Epithelial cell of esophagus (primary cell): ENCODE measurements around the gene APOL4.

Source experiments
- DNase-seq: peaks from one replicate; pipeline ENCODE4 v3.0.0; 2010; ENCODE audit warnings: low read depth
- H3K4me3 ChIP-seq: 2 replicates; pipeline ENCODE4 v1.5.1; 2011; ENCODE audit warnings: mild to moderate bottlenecking, low read length, control low read depth
- TF ChIP-seq, protein P1 (sequence below): IDR thresholded peaks from 2 replicates; pipeline ENCODE4 v1.5.1; 2011; ENCODE audit warnings: low read depth, mild to moderate bottlenecking, low read length, control low read depth, inconsistent platforms; ENCODE audit not compliant: insufficient read depth; ENCODE audit errors: missing control alignments

The APOL4 gene

GRCh38 chr22:36227806-36228205 is 26.2 kb upstream of the APOL4 start:
- TF ChIP-seq, protein P1, sequence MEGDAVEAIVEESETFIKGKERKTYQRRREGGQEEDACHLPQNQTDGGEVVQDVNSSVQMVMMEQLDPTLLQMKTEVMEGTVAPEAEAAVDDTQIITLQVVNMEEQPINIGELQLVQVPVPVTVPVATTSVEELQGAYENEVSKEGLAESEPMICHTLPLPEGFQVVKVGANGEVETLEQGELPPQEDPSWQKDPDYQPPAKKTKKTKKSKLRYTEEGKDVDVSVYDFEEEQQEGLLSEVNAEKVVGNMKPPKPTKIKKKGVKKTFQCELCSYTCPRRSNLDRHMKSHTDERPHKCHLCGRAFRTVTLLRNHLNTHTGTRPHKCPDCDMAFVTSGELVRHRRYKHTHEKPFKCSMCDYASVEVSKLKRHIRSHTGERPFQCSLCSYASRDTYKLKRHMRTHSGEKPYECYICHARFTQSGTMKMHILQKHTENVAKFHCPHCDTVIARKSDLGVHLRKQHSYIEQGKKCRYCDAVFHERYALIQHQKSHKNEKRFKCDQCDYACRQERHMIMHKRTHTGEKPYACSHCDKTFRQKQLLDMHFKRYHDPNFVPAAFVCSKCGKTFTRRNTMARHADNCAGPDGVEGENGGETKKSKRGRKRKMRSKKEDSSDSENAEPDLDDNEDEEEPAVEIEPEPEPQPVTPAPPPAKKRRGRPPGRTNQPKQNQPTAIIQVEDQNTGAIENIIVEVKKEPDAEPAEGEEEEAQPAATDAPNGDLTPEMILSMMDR: no peak
- no peak overlapping the region for H3K4me3 ChIP-seq

GRCh38 chr22:36227396-36227795 is 25.8 kb upstream of the APOL4 start:
- no peak for DNase-seq
- TF ChIP-seq, protein P1: no peak

More at GRCh38 chr22:36227806-36228205, 26.2 kb upstream of the APOL4 start:
- DNase-seq: no peak

DNA sequence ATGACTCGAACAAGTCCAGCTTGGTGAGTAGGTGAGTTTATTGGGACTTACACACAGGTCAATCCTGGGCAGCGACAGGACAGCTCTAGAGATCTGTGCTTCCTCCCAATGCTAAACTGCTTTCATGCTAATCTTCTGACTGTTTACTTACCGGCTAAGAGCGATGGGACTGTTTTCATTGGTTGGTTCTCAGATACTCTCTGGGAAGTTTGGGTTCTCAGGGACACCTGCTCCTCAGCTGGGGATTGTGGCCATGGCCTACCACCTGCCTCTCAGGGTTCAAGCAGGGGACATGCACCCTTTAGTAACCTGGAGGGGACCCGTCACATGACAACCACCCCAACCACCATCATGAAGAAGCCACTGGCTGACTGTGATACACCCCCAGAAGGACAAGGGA is 24.6 kb upstream of the APOL4 start:
- TF ChIP-seq, protein P1: no peak
- no peak overlapping the region for H3K4me3 ChIP-seq
- DNase-seq: no peak

More at GRCh38 chr22:36227396-36227795, 25.8 kb upstream of the APOL4 start:
- H3K4me3 ChIP-seq: no peak overlapping the region

DNA sequence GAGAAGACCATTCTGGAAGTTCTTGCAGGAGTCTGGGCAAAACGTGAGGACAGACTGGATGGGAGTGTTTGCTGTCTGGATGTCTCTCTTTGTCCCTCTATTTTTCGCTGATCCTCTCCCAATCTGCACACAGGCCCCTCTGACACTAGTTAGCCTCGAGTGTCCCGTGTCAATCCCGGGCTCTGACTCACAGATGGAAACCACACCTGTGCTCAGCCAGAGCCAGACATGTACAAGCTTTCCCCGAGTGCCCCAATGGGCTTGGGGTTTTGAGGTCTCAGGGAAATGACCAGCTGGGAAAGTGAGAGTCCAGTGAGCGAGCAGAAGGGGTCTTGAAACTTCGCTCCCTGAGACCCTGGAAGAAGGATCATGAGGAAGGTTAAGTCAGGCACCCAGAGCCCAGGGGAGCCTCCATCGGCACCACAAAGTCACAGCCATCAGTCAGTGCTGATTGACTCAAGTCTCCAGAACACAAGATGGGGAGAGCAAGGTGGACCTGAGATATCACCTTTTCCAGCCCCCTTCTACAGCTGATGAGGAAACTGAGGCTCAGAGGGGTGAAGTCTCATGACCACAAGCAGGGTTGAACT is 23.8 kb upstream of the APOL4 start:
- TF ChIP-seq, protein P1: no peak
- DNase-seq: no peak
- no peak overlapping the region for H3K4me3 ChIP-seq

DNA sequence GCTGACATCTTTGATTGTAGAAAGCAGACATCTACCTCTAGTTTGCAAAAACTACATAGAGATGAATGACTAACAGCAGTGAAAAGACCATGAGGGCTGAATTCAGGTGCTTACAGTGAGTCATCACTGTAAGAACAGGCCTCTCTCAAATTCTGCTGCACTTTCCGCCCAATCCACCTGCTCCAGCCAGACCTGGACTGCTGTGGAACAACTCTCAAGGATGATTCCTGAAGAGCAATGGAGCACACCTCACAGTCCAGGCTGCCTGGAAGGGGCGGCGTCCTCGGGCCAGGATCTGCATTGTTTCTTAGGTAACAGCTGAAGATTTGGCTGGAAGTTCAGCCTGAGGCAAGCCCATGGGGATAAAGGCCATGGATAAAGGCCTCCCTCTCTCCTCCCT is 22.6 kb upstream of the APOL4 start:
- TF ChIP-seq, protein P1: no peak
- H3K4me3 ChIP-seq: no peak overlapping the region
- peak; percentile 54 for DNase-seq

DNA sequence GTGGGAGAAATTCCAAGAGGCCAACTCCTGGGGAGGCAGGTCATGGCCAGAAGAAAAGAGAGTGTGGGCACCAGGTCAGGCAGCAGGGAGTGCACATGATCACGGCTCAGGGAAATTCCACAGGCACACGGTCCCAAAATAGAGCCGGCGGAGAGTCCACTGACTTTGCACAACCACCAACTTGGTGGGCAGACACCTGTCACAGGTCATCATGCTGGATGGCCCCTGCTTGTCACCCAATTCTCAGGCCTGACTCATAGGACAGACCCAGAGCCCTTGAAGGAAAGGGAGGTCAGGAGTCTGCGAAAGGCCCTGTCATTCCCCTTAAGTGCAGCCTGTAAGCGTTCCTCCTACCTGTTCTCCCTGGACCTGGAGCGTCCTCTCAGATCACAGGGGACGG is 21.9 kb upstream of the APOL4 start:
- H3K4me3 ChIP-seq: no peak overlapping the region
- TF ChIP-seq, protein P1: no peak

DNA sequence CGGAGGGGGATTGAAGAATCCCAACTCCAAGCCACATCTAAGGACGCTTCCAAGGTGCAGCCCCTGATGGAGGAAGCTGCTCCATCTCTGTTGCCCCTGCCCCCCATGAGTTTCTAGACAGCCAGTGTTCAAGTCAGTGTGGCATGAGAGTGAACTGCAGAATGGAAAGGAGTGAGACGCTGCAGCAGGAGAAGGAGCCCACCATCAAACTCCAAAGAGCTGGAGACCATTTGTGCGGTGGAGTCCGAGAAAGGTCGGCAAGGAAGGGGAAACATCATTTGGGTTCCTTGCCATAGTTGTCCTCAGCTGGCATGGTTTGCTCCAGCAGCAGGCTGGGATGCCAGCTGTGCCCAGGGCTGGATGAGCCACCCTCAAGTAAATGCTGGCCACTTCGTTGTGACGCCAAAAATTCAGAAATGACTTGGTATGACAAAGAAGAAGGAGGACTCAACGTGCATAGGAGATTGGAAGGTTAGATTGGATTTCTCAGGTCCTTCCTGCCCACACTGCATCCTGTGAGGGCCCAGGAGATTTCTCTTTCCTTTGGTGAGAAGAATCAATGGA is 21.4 kb upstream of the APOL4 start:
- no peak overlapping the region for H3K4me3 ChIP-seq
- DNase-seq: no peak
- TF ChIP-seq, protein P1: no peak

More for the DNA sequence above, 21.9 kb upstream of the APOL4 start:
- DNase-seq: no peak
